AML-193 (cell line): ENCODE results near the gene AOC3.
A peak's percentile ranks its signal among the peaks of the same experiment; 100 is the strongest.

Experiments used
- DNase-seq, 2 experiments: peaks; one replicate each; lab custom pipeline; 2025; lab: John Stamatoyannopoulos, UW

The AOC3 gene

GRCh38 chr17:42850954-42851353 lies at the start of gene AOC3:
Gene AOC3 (plus strand): TSS chr17:42851199. CDS start chr17:42851344, 145 bp downstream.
- no peak for DNase-seq

GRCh38 chr17:42803074-42803883 lies 47.7 kb upstream of the AOC3 start:
- DNase-seq = no peak

- DNase-seq = no peak
Observed at GRCh38 chr17:42804918-42805367, 46.1 kb upstream of the AOC3 start.

GRCh38 chr17:42806249-42806648 lies 44.8 kb upstream of the AOC3 start:
- no peak for DNase-seq

GRCh38 chr17:42809250-42809649 lies 41.7 kb upstream of the AOC3 start:
- DNase-seq = peak; percentile 60 to 64

GRCh38 chr17:42814633-42815399 lies 36.2 kb upstream of the AOC3 start:
- no peak for DNase-seq

GRCh38 chr17:42817866-42818265 lies 33.1 kb upstream of the AOC3 start:
- DNase-seq = no peak

- no peak for DNase-seq
Observed at GRCh38 chr17:42818379-42818778, 32.6 kb upstream of the AOC3 start.

- DNase-seq = peak; percentile 80 to 81
Observed at GRCh38 chr17:42819939-42820535, 31.0 kb upstream of the AOC3 start.

GRCh38 chr17:42821176-42821575 lies 29.8 kb upstream of the AOC3 start:
- no peak for DNase-seq

- no peak for DNase-seq
Observed at GRCh38 chr17:42827472-42827871, 23.5 kb upstream of the AOC3 start.

GRCh38 chr17:42830971-42831370 lies 20.0 kb upstream of the AOC3 start:
- DNase-seq = no peak

- no peak for DNase-seq
Observed at GRCh38 chr17:42832213-42832933, 18.6 kb upstream of the AOC3 start.

- DNase-seq = peak; percentile 90 to 95
Observed at GRCh38 chr17:42832934-42833766, 17.8 kb upstream of the AOC3 start, which contains the start of gene PSME3. Gene PSME3 (plus strand): TSS chr17:42833397. CDS start chr17:42833632, 235 bp downstream.

- no peak for DNase-seq
Observed at GRCh38 chr17:42833767-42834422, 17.1 kb upstream of the AOC3 start.

GRCh38 chr17:42835732-42836131 lies 15.3 kb upstream of the AOC3 start:
- DNase-seq = no peak

- DNase-seq = no peak
Observed at GRCh38 chr17:42841975-42842685, 8.9 kb upstream of the AOC3 start.

GRCh38 chr17:42843358-42843934 lies 7.6 kb upstream of the AOC3 start:
- DNase-seq = peak; percentile 49 to 73

- DNase-seq = no peak
Observed at GRCh38 chr17:42844271-42844670, 6.7 kb upstream of the AOC3 start, which contains the start of gene AOC2. Gene AOC2 (plus strand): TSS chr17:42844580. CDS start chr17:42844627, 47 bp downstream.
